ENCODE results near the gene OPN4.

The OPN4 gene

GRCh38 chr10:86698207-86698940, 44.0 kb downstream of the OPN4 start:
- no peak for DNase-seq (ENCODE audit: low read depth in 1 of 2, low spot score in 1 of 2)

GRCh38 chr10:86699125-86699524, 44.8 kb downstream of the OPN4 start:
- DNase-seq (ENCODE audit: low read depth in 1 of 2, low spot score in 1 of 2), result no peak

- no peak for DNase-seq (ENCODE audit: low read depth in 1 of 2, low spot score in 1 of 2)
Observed at GRCh38 chr10:86699541-86699940, 45.2 kb downstream of the OPN4 start.

- DNase-seq (ENCODE audit: low read depth in 1 of 2, low spot score in 1 of 2), result no peak
Observed at GRCh38 chr10:86699991-86700840, 45.9 kb downstream of the OPN4 start.

- no peak for DNase-seq (ENCODE audit: low read depth in 1 of 2, low spot score in 1 of 2)
Observed at GRCh38 chr10:86700851-86701617, 46.7 kb downstream of the OPN4 start.

GRCh38 chr10:86703176-86703575, 48.8 kb downstream of the OPN4 start:
- no peak for DNase-seq (ENCODE audit: low read depth in 1 of 2, low spot score in 1 of 2)

GRCh38 chr10:86705139-86705538, 50.8 kb downstream of the OPN4 start:
- DNase-seq (ENCODE audit: low read depth in 1 of 2, low spot score in 1 of 2), result no peak

GRCh38 chr10:86705905-86706304, 51.6 kb downstream of the OPN4 start:
- DNase-seq (ENCODE audit: low read depth in 1 of 2, low spot score in 1 of 2), result no peak

- no peak for DNase-seq (ENCODE audit: low read depth in 1 of 2, low spot score in 1 of 2)
Observed at GRCh38 chr10:86706401-86706841, 52.1 kb downstream of the OPN4 start.

GRCh38 chr10:86706977-86707376, 52.6 kb downstream of the OPN4 start:
- no peak for DNase-seq (ENCODE audit: low read depth in 1 of 2, low spot score in 1 of 2)

- no peak for DNase-seq (ENCODE audit: low read depth in 1 of 2, low spot score in 1 of 2)
Observed at GRCh38 chr10:86707505-86707904, 53.2 kb downstream of the OPN4 start.

- no peak for DNase-seq (ENCODE audit: low read depth in 1 of 2, low spot score in 1 of 2)
Observed at GRCh38 chr10:86708068-86708782, 53.9 kb downstream of the OPN4 start.

- DNase-seq (ENCODE audit: low read depth in 1 of 2, low spot score in 1 of 2), result no peak
Observed at GRCh38 chr10:86708783-86709380, 54.5 kb downstream of the OPN4 start.

- no peak for DNase-seq (ENCODE audit: low read depth in 1 of 2, low spot score in 1 of 2)
Observed at GRCh38 chr10:86709396-86710185, 55.2 kb downstream of the OPN4 start.

- DNase-seq (ENCODE audit: low read depth in 1 of 2, low spot score in 1 of 2), result peak; percentile 67 to 79
Observed at GRCh38 chr10:86710987-86711512, 56.7 kb downstream of the OPN4 start.

GRCh38 chr10:86711513-86712316, 57.4 kb downstream of the OPN4 start:
- peak; percentile 16 to 38 for DNase-seq (ENCODE audit: low read depth in 1 of 2, low spot score in 1 of 2)

- DNase-seq (ENCODE audit: low read depth in 1 of 2, low spot score in 1 of 2), result no peak
Observed at GRCh38 chr10:86712317-86712707, 58.0 kb downstream of the OPN4 start.

- no peak for DNase-seq (ENCODE audit: low read depth in 1 of 2, low spot score in 1 of 2)
Observed at GRCh38 chr10:86715156-86715795, 60.9 kb downstream of the OPN4 start.
